Measurements from ENCODE around the gene FBXW7. TPM values are rescaled to one million over a fixed set of nuclear protein-coding genes. Genes with fewer than 3 reads are reported as not detected.

FBXW7 gene
- total and polyA plus RNA-seq, 2 donors from 2014 or later: 5.5 to 64.0 TPM

DNA sequence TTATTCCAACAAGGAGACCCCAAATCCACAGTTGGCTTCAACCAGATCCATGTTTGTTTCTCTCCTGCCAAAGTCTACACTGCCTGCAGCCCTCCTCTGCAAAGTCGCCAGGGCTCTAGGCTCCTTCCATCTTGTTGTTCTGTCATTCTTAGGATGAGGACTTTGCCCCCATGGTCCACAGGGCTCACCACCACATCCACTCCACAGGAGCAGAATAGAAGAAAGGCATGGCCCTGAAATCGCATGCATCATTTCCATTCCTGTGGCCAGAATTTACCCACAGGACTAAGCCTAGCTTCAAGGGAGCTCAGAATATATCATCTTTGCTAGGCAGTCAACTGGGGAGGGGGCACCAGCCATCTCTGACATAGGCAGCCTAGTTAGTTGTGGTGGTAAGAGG, 254.7 kb downstream of the FBXW7 start:
- no peak for DNase-seq
- no peak overlapping the region for H3K27ac ChIP-seq (ENCODE audit: low read depth in 2 of 2, low read length in 2 of 2)
- H3K27me3 ChIP-seq (ENCODE audit: control insufficient read depth, insufficient read depth, low read length): no peaks in the 10 kb centered on the region
- no peak overlapping the region for H3K9ac ChIP-seq (ENCODE audit: low read length in 3 of 3)
- TF ChIP-seq CTCF (IDR thresholded peaks at IDR 0.05; ENCODE audit: borderline replicate concordance, extremely low read depth, insufficient read depth): no peak
- no peak for FAIRE-seq
- intact Hi-C loops (cut with DNase I): no loop called here
- H3K36me3 ChIP-seq (ENCODE audit: control insufficient read depth in 2 of 3, insufficient read depth in 3 of 3, low read length in 3 of 3): no peaks in the 10 kb centered on the region
- H3K4me3 ChIP-seq (ENCODE audit: low read length in 3 of 3): no peak overlapping the region
- H3K9me3 ChIP-seq (ENCODE audit: control insufficient read depth in 2 of 3, insufficient read depth in 1 of 3, low read length in 3 of 3): no peaks in the 10 kb centered on the region
- H3K4me1 ChIP-seq (ENCODE audit: control insufficient read depth in 2 of 3, insufficient read depth in 2 of 3, low read depth in 1 of 3, low read length in 3 of 3): peaks cover 2 to 13% (median 13%) of the 10 kb centered on the region in 3 donors

GRCh38 chr4:152279234-152279566, 256.7 kb downstream of the FBXW7 start:
- peak overlapping the region in 1 of 3 donors; percentile 35 for H3K4me3 ChIP-seq (ENCODE audit: low read length in 3 of 3)

GRCh38 chr4:152278505-152279233, 257.2 kb downstream of the FBXW7 start:
- H3K27ac ChIP-seq (ENCODE audit: low read depth in 2 of 2, low read length in 2 of 2): peak overlapping the region in 1 of 2 donors; percentile 23
- FAIRE-seq (no peak), DNase-seq (peak; percentile 72 to 92 (median 82))
- no peaks in the 10 kb centered on the region for H3K36me3 ChIP-seq (ENCODE audit: control insufficient read depth in 2 of 3, insufficient read depth in 3 of 3, low read length in 3 of 3)
- no peak overlapping the region for H3K9ac ChIP-seq (ENCODE audit: low read length in 3 of 3)
- intact Hi-C loops (cut with DNase I): no loop called here
- no peaks in the 10 kb centered on the region for H3K9me3 ChIP-seq (ENCODE audit: control insufficient read depth in 2 of 3, insufficient read depth in 1 of 3, low read length in 3 of 3)
- no peak for TF ChIP-seq CTCF (IDR thresholded peaks at IDR 0.05; ENCODE audit: borderline replicate concordance, extremely low read depth, insufficient read depth)
- no peaks in the 10 kb centered on the region for H3K27me3 ChIP-seq (ENCODE audit: control insufficient read depth, insufficient read depth, low read length)
- H3K4me3 ChIP-seq (ENCODE audit: low read length in 3 of 3): peak overlapping the region in 2 of 3 donors; percentile 2 to 35
- peaks cover 2 to 13% (median 13%) of the 10 kb centered on the region in 3 donors for H3K4me1 ChIP-seq (ENCODE audit: control insufficient read depth in 2 of 3, insufficient read depth in 2 of 3, low read depth in 1 of 3, low read length in 3 of 3)

More at GRCh38 chr4:152279234-152279566, 256.7 kb downstream of the FBXW7 start:
- Histone ChIP-seq H3K9ac (ENCODE audit: low read length in 3 of 3) (no peak overlapping the region), H3K9me3 (ENCODE audit: control insufficient read depth in 2 of 3, insufficient read depth in 1 of 3, low read length in 3 of 3) (no peaks in the 10 kb centered on the region), H3K36me3 (ENCODE audit: control insufficient read depth in 2 of 3, insufficient read depth in 3 of 3, low read length in 3 of 3) (no peaks in the 10 kb centered on the region), H3K27me3 (ENCODE audit: control insufficient read depth, insufficient read depth, low read length) (no peaks in the 10 kb centered on the region), H3K4me1 (ENCODE audit: control insufficient read depth in 2 of 3, insufficient read depth in 2 of 3, low read depth in 1 of 3, low read length in 3 of 3) (peaks cover 2 to 13% (median 13%) of the 10 kb centered on the region in 3 donors), H3K27ac (ENCODE audit: low read depth in 2 of 2, low read length in 2 of 2) (peak overlapping the region in 1 of 2 donors; percentile 23)
- FAIRE-seq (no peak), DNase-seq (peak in 2 of 5 donors; percentile 42 to 53)
- TF ChIP-seq CTCF (IDR thresholded peaks at IDR 0.05; ENCODE audit: borderline replicate concordance, extremely low read depth, insufficient read depth): no peak
- intact Hi-C loops (cut with DNase I): no loop called here
